Ovary (tissue), 9 donors: ENCODE data around the gene PXK. TPM values are rescaled to one million over a fixed set of nuclear protein-coding genes. Genes with fewer than 3 reads are reported as not detected.

Experiments
- DNase-seq, 5 donors: peaks; one replicate each; pipeline ENCODE4 v3.0.0-alpha.2; 2019 to 2020
- H3K27ac ChIP-seq, 2 donors: fragments of 200-600 bp; one replicate each; pipeline versions ENCODE4 v1.5.1 to v1.8.0; 2019 to 2022
- H3K27me3 ChIP-seq: fragments of 200-600 bp; one replicate; pipeline ENCODE4 v1.8.0; 2022
- H3K36me3 ChIP-seq: fragments of 200-600 bp; sonication (generic); one replicate; pipeline ENCODE4 v1.5.1; 2019
- H3K4me1 ChIP-seq: one replicate; pipeline ENCODE4 v1.8.1; 2013; ENCODE audit warnings: mild to moderate bottlenecking, moderate library complexity; ENCODE audit not compliant: insufficient read depth
- H3K4me3 ChIP-seq: fragments of 200-600 bp; sonication (generic); one replicate; pipeline ENCODE4 v1.5.1; 2017
- H3K9me3 ChIP-seq, 2 donors: fragments of 200-600 bp in 1 of 2; sonication (generic) in 1 of 2; one replicate each; pipeline versions ENCODE4 v1.5.1 to v1.8.1; 2013 to 2019; ENCODE audit warnings: mild to moderate bottlenecking in 1 of 2, moderate library complexity in 1 of 2
- CTCF ChIP-seq, 3 donors: fragments of 450-650 bp in 2 of 3; fragments of 200-600 bp in 1 of 3; IDR thresholded peaks; one replicate each; pipeline versions ENCODE4 v1.5.1 to v1.8.0; 2016 to 2022; ENCODE audit warnings: antibody characterized with exemption in 3 of 3, mild to moderate bottlenecking in 1 of 3
- EP300 ChIP-seq: sonication (generic); formaldehyde crosslinking; IDR thresholded peaks from one replicate; pipeline ENCODE4 v1.6.1; 2017; ENCODE audit warnings: antibody characterized with exemption
- POLR2A ChIP-seq: fragments of 450-650 bp; IDR thresholded peaks from one replicate; pipeline ENCODE4 v1.6.1; 2017; ENCODE audit warnings: antibody characterized with exemption, mild to moderate bottlenecking, moderate library complexity
- WGBS, 3 donors: extraction: QIAGEN DNeasy Blood & Tissue Kit in 1 of 3; methylation state at CpG; one replicate each; pipeline versions ENCODE4 v1.1.5 to v1.1.7; 2013 to 2017; 5-methylcytosine and 5-hydroxymethylcytosine counted together
- intact Hi-C, 4 donors: fragments of 100-400 bp; cut with DNase I; formaldehyde crosslinking; loops; one replicate each; pipeline versions ENCODE4 v1.11.0 to v1.15.1; 2022 to 2023
- polyA plus RNA-seq, 2 donors: library from polyadenylated mRNA; stranded (reverse); fragments of 200-250 nt in 1 of 2; fragments of 350-450 nt in 1 of 2; fragmentation: Illumina TruSeq in 1 of 2; extraction: RNeasy Lipid Tissue Mini Kit (QIAGEN cat#74804) in 1 of 2; gene quantifications; one replicate each; pipeline ENCODE4 v1.2.3, GENCODE V29; 2013 to 2014
- total RNA-seq, 7 donors: library from RNA; depleted of rRNA in 2 of 7; stranded (reverse); fragments of >200 nt in 2 of 7; fragmentation: NEBNext Ultra II Directional in 3 of 7; extraction: Animal tissue kit (Norgen Biotek cat#: 25700) in 3 of 7; gene quantifications; one replicate each; pipeline versions ENCODE4 v1.1.0 to v1.2.4, GENCODE V29; 2016 to 2023
- donor health status: DM: no; HTN: no; CAD: no; lungs with moderate emphysema.
- donor health status: DM: no; HTN: no; CAD: no.
- donor health status: Bipolar disorder and iron deficiency.
- donor health status: DM: yes; HTN: yes; CAD: no.
- donor health status: DM: no; HTN: no; CAD: no.
- donor health status: DM: yes; HTN: yes; CAD: no.

Gene PXK
- total and polyA plus RNA-seq, 9 donors, result 17.2 to 42.0 (median 25.9) TPM

GRCh38 chr3:58355179-58355578 lies 22.5 kb downstream of the PXK start:
- Histone ChIP-seq H3K27me3 (no peaks in the 10 kb centered on the region), H3K4me3 (no peak overlapping the region), H3K4me1 (no peaks in the 10 kb centered on the region), H3K27ac (no peak overlapping the region), H3K9me3 (no peaks in the 10 kb centered on the region), H3K36me3 (no peaks in the 10 kb centered on the region)
- intact Hi-C loops, result no loop called here
- no peak for DNase-seq
- 88 to 94% (median 90%) methylated on average over 8 of the region's 8 CpGs for WGBS, 3 donors
- TF ChIP-seq CTCF (IDR thresholded peaks at IDR 0.05), result no peak
- no peak for TF ChIP-seq EP300
- TF ChIP-seq POLR2A, result no peak

- no peaks in the 10 kb centered on the region for H3K9me3 ChIP-seq
- no peak overlapping the region for H3K4me3 ChIP-seq
- TF ChIP-seq EP300 (no peak), POLR2A (no peak), CTCF (IDR thresholded peaks at IDR 0.05) (no peak)
- no peak overlapping the region for H3K27ac ChIP-seq
- no peaks in the 10 kb centered on the region for H3K4me1 ChIP-seq
- DNase-seq, result no peak
- 42 to 59% (median 48%) methylated on average over 4 of the region's 4 CpGs for WGBS, 3 donors
- intact Hi-C loops, result no loop called here
- no peaks in the 10 kb centered on the region for H3K27me3 ChIP-seq
- H3K36me3 ChIP-seq, result no peaks in the 10 kb centered on the region
These were observed 23.4 kb downstream of the PXK start for GRCh38 chr3:58356054-58356453.

GRCh38 chr3:58357402-58357801 lies 24.7 kb downstream of the PXK start:
- intact Hi-C loops, result no loop called here
- WGBS, 3 donors, result 95 to 98% (median 97%) methylated on average over 3 of the region's 3 CpGs
- H3K4me1 ChIP-seq, result no peaks in the 10 kb centered on the region

GRCh38 chr3:58358092-58358491 lies 25.4 kb downstream of the PXK start:
- Histone ChIP-seq H3K4me1 (no peaks in the 10 kb centered on the region), H3K36me3 (no peaks in the 10 kb centered on the region), H3K27ac (no peak overlapping the region), H3K27me3 (no peaks in the 10 kb centered on the region), H3K4me3 (no peak overlapping the region), H3K9me3 (no peaks in the 10 kb centered on the region)
- WGBS, 3 donors, result 94 to 97% (median 95%) methylated on average over 3 of the region's 3 CpGs
- TF ChIP-seq CTCF (IDR thresholded peaks at IDR 0.05) (no peak), EP300 (no peak), POLR2A (no peak)
- intact Hi-C loops, result no loop called here
- no peak for DNase-seq

More at GRCh38 chr3:58357402-58357801, 24.7 kb downstream of the PXK start:
- TF ChIP-seq CTCF (IDR thresholded peaks at IDR 0.05), result no peak
- no peak for TF ChIP-seq EP300
- no peak for TF ChIP-seq POLR2A
- Histone ChIP-seq H3K9me3 (no peaks in the 10 kb centered on the region), H3K27me3 (no peaks in the 10 kb centered on the region), H3K4me3 (no peak overlapping the region), H3K27ac (no peak overlapping the region), H3K36me3 (no peaks in the 10 kb centered on the region)
- no peak for DNase-seq

- no peak overlapping the region for H3K27ac ChIP-seq
- H3K4me3 ChIP-seq, result no peak overlapping the region
- H3K27me3 ChIP-seq, result no peaks in the 10 kb centered on the region
- H3K9me3 ChIP-seq, result no peaks in the 10 kb centered on the region
- 72 to 82% (median 73%) methylated on average over 4 of the region's 4 CpGs for WGBS, 3 donors
- TF ChIP-seq CTCF (IDR thresholded peaks at IDR 0.05), result no peak
- no peak for TF ChIP-seq EP300
- TF ChIP-seq POLR2A, result no peak
- no peaks in the 10 kb centered on the region for H3K36me3 ChIP-seq
- intact Hi-C loops, result no loop called here
- no peaks in the 10 kb centered on the region for H3K4me1 ChIP-seq
- DNase-seq, result no peak
These were observed 26.1 kb downstream of the PXK start for GRCh38 chr3:58358808-58359207.
